Type B pancreatic cell (in vitro differentiated cells): ENCODE measurements around the gene PXDC1. TPM values are rescaled to one million over a fixed set of nuclear protein-coding genes. Genes with fewer than 3 reads are reported as not detected.

Experiments
- DNase-seq: peaks from one replicate; pipeline ENCODE4 v3.0.0; 2021; ENCODE audit warnings: mixed read lengths; ENCODE audit not compliant: unreplicated experiment; ENCODE audit errors: extremely low spot score
- H3K27ac Mint-ChIP-seq: 2 replicates; pipeline ENCODE4 v1.8.0; 2021; ENCODE audit warnings: mild to moderate bottlenecking, mixed read lengths
- H3K27me3 Mint-ChIP-seq: 2 replicates; pipeline ENCODE4 v1.8.0; 2021; ENCODE audit warnings: mixed read lengths
- H3K36me3 Mint-ChIP-seq: 2 replicates; pipeline ENCODE4 v1.8.0; 2021; ENCODE audit warnings: mixed read lengths
- H3K4me1 Mint-ChIP-seq: one replicate; pipeline ENCODE4 v1.8.0; 2021; ENCODE audit warnings: mixed read lengths; ENCODE audit not compliant: unreplicated experiment
- H3K4me3 Mint-ChIP-seq: 2 replicates; pipeline ENCODE4 v1.8.0; 2021; ENCODE audit warnings: mild to moderate bottlenecking, mixed read lengths
- H3K9me3 Mint-ChIP-seq: 2 replicates; pipeline ENCODE4 v1.8.0; 2021; ENCODE audit warnings: mixed read lengths
- CTCF ChIP-seq: fragments of 200-600 bp; sonication (generic); conservative IDR thresholded peaks from 2 replicates; pipeline ENCODE4 v1.5.0; 2021; ENCODE audit warnings: antibody characterized with exemption, mild to moderate bottlenecking
- total RNA-seq: library from RNA; stranded (reverse); gene quantifications from 2 replicates; pipeline ENCODE4 v1.2.1, GENCODE V29; 2021; ENCODE audit warnings: low replicate concordance

PXDC1 gene
- total RNA-seq, 1 donor from 2014 or later, result 23.6 TPM

GRCh38 chr6:3731700-3732099 lies 19.8 kb downstream of the PXDC1 start:
- Mint-ChIP-seq H3K4me3 (peak overlapping the region; percentile 60), H3K9me3 (no peaks in the 10 kb centered on the region), H3K36me3 (peaks cover 58% of the 10 kb centered on the region), H3K27ac (peak overlapping the region; percentile 73), H3K27me3 (no peaks in the 10 kb centered on the region), H3K4me1 (peaks cover 21% of the 10 kb centered on the region)
- no peak for DNase-seq
- no peak for TF ChIP-seq CTCF

GRCh38 chr6:3729603-3730344 lies 21.7 kb downstream of the PXDC1 start:
- DNase-seq, result no peak
- H3K27me3 Mint-ChIP-seq, result no peaks in the 10 kb centered on the region
- peaks cover 25% of the 10 kb centered on the region for H3K4me1 Mint-ChIP-seq
- H3K4me3 Mint-ChIP-seq, result no peak overlapping the region
- TF ChIP-seq CTCF, result no peak
- no peak overlapping the region for H3K27ac Mint-ChIP-seq
- peaks cover 43% of the 10 kb centered on the region for H3K36me3 Mint-ChIP-seq
- H3K9me3 Mint-ChIP-seq, result no peaks in the 10 kb centered on the region

- Mint-ChIP-seq H3K27me3 (no peaks in the 10 kb centered on the region), H3K4me1 (peaks cover 26% of the 10 kb centered on the region), H3K36me3 (peaks cover 45% of the 10 kb centered on the region), H3K4me3 (no peak overlapping the region), H3K27ac (no peak overlapping the region), H3K9me3 (no peaks in the 10 kb centered on the region)
- no peak for DNase-seq
- no peak for TF ChIP-seq CTCF
Measured at GRCh38 chr6:3727593-3728108, 23.9 kb downstream of the PXDC1 start.

GRCh38 chr6:3727036-3727435 lies 24.5 kb downstream of the PXDC1 start:
- Mint-ChIP-seq H3K4me3 (no peak overlapping the region), H3K36me3 (peaks cover 43% of the 10 kb centered on the region), H3K27ac (no peak overlapping the region), H3K9me3 (no peaks in the 10 kb centered on the region), H3K27me3 (no peaks in the 10 kb centered on the region), H3K4me1 (peaks cover 26% of the 10 kb centered on the region)
- no peak for TF ChIP-seq CTCF
- no peak for DNase-seq

GRCh38 chr6:3726421-3726820 lies 25.1 kb downstream of the PXDC1 start:
- Mint-ChIP-seq H3K27ac (peak overlapping the region; percentile 37), H3K9me3 (no peaks in the 10 kb centered on the region), H3K4me1 (peaks cover 26% of the 10 kb centered on the region), H3K36me3 (peaks cover 47% of the 10 kb centered on the region), H3K4me3 (no peak overlapping the region), H3K27me3 (no peaks in the 10 kb centered on the region)
- TF ChIP-seq CTCF, result no peak
- DNase-seq, result no peak
